Epithelial cell of esophagus (primary cell): ENCODE measurements around the gene KRT36.
A peak's percentile ranks its signal among the peaks of the same experiment; 100 is the strongest.

Experiments used
- DNase-seq: peaks from one replicate; pipeline ENCODE4 v3.0.0; 2010; ENCODE audit warnings: low read depth
- H3K4me3 ChIP-seq: 2 replicates; pipeline ENCODE4 v1.5.1; 2011; ENCODE audit warnings: mild to moderate bottlenecking, low read length, control low read depth
- TF ChIP-seq, protein P1 (sequence below): IDR thresholded peaks from 2 replicates; pipeline ENCODE4 v1.5.1; 2011; ENCODE audit warnings: low read depth, mild to moderate bottlenecking, low read length, control low read depth, inconsistent platforms; ENCODE audit not compliant: insufficient read depth; ENCODE audit errors: missing control alignments

KRT36 gene

DNA sequence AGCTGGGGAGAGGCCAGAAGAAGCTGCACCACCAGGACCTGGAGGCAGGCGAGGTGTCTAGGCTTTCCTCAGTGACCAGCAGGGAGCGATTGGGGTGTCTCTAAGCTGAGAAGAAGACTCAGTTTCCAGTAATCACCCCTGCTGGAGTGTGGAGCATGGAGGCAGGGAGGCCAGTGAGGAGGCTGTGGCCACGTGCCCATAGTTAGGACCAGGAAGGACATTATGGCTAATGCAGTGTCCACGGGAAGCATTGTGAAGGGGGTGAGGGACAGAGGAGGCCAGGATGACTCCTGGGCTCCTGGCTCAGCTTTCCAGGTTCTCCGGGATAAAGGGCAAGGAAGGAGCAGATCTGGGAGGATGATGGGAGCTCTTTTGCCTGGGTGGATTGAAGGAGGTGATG is 10.0 kb upstream of the KRT36 start:
- no peak overlapping the region for H3K4me3 ChIP-seq
- DNase-seq: no peak
- TF ChIP-seq, protein P1, sequence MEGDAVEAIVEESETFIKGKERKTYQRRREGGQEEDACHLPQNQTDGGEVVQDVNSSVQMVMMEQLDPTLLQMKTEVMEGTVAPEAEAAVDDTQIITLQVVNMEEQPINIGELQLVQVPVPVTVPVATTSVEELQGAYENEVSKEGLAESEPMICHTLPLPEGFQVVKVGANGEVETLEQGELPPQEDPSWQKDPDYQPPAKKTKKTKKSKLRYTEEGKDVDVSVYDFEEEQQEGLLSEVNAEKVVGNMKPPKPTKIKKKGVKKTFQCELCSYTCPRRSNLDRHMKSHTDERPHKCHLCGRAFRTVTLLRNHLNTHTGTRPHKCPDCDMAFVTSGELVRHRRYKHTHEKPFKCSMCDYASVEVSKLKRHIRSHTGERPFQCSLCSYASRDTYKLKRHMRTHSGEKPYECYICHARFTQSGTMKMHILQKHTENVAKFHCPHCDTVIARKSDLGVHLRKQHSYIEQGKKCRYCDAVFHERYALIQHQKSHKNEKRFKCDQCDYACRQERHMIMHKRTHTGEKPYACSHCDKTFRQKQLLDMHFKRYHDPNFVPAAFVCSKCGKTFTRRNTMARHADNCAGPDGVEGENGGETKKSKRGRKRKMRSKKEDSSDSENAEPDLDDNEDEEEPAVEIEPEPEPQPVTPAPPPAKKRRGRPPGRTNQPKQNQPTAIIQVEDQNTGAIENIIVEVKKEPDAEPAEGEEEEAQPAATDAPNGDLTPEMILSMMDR: no peak

DNA sequence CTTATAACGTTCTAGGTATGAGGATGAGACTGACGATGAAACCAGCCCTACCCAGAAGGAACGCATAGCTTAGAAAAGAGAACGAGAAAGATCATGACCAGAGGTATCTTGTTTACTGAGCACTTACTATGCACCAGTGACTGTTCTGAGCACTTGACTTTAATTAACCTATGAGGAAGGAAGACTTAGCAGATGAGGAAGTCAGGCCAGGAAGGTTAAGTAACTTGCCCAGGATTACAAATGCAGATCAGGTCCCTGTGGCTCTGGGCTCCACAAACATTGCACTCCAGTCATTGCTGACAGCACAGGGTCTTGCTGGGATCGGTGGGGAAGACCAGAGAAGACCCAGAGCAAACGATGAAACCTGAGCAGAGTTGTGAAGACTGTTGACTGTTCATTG is 8.6 kb upstream of the KRT36 start:
- peak; percentile 32 for DNase-seq
- TF ChIP-seq, protein P1: no peak
- H3K4me3 ChIP-seq: no peak overlapping the region

DNA sequence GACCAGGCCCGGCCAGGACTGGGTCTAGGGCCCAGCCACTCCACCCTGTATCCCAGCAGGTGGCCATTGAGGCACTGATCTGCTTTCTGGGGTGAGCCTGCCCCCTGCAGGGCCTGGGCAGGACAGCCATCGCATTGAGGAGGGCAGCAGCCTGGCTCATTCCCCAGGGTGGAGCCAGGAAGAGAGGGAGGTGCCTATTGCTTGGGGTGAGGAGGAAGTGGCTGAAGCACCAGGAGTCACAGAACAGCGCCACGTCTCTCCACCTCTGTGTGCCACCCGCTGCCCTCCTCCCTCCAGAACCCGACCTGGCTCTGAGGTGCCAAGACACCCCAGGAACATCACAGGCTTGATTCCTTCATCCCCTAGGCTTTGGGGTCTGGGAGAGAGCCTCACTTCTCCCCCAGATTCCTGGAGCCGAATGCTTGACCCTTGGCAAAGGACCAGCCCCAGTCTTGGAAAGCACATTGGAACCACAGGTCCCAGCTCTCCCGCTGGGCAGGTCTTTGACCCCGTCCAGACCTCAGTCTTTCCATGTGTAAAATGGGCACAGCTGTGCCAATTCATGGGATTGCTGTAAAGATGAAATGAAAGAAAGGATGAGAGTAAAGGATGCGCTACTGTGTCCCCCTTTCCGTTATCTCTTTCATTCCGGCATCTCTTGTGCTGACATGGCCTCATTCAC is 7.2 kb upstream of the KRT36 start:
- TF ChIP-seq, protein P1: peak; percentile 91
- DNase-seq: peak; percentile 93
- H3K4me3 ChIP-seq: no peak overlapping the region

DNA sequence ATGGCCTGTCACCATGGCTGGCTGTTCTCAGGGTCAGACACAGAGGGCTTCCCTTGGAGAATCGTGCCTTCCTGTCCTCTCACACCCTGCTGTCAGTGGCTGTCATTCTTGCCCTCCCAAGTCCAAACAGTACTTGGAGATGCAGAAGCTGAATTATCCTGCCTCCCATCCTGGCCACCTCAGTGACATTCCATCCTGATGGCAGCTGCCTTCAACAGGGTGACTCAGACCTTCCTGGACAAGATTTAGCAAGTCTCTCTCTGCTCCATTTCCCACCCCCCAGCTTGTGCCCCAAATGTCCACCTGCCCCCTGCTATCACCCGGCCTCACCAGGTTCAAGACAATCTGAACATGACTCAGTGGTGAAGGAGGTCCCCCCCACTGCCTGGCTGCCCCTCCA is 4.8 kb upstream of the KRT36 start:
- peak; percentile 67 for DNase-seq
- H3K4me3 ChIP-seq: no peak overlapping the region
- TF ChIP-seq, protein P1: no peak

DNA sequence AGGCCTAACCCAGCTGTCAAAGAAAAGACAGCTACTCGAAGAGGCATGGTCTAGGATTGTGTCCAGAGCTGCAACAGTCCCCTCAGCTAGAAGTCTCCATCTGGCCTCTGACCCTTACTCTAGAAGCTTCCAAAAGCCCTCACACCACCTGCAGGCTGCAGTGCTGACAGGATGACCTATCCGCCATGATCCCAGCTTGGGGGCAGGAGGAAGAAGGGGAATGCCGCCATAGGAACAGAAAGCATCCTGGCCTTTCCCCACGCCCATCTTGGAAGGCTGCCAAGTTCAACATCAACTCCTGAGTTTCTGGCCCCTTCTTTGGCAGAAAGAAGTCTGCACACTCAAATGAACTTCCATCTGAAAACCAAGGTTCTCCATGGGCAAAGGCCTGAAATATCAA is 3.1 kb upstream of the KRT36 start:
- H3K4me3 ChIP-seq: no peak overlapping the region
- TF ChIP-seq, protein P1: no peak
- DNase-seq: no peak

DNA sequence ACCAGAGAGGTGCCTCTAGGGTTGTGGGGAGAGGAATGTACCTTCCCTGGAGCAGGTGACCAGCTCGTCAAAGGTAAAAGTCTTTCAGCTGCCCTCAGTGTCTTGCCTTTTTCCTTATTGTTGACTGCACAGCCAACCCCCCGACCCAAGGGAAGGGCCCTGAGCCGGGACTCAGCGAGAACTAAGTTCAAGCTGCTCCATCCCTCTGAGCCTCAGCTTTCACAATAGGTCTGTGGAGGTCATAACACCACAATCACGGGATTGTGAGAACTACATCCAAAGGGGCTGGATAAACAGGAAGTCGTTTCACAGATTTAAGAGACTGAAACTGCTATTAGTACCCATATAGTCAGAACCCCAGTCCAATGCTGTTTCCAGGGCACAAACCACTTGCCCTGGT is 2.6 kb upstream of the KRT36 start:
- DNase-seq: no peak
- TF ChIP-seq, protein P1: no peak
- H3K4me3 ChIP-seq: no peak overlapping the region

DNA sequence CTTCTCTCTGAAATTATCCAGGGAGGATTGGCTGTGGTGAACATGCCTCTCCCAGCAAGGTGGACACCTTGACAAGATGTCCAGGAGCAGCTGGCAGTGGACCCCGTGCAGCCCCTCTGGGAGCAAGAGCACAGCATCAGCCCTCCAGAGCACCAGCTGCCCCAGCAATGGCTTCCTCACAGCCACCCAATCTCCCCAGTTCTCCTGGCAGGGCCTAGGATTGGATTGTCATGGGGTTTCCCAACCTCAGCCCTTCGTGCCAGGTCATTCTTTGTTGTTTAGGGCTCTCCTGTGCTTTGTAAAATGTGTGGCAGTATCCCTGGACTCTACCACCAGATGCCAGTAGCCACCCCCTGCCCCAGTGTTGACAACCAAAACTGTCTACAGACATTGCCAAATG is 1.8 kb upstream of the KRT36 start:
- TF ChIP-seq, protein P1: no peak
- DNase-seq: no peak
- no peak overlapping the region for H3K4me3 ChIP-seq
